ENCODE measurements around the gene KCNG1.

The KCNG1 gene

GRCh38 chr20:51014797-51015722 is 7.8 kb downstream of the KCNG1 start:
- DNase-seq (ENCODE audit: low read depth) = no peak
- no peak overlapping the region for H3K4me3 ChIP-seq (ENCODE audit: control insufficient read depth, low read depth, low read length)
- TF ChIP-seq CTCF (IDR thresholded peaks at IDR 0.05; ENCODE audit: control insufficient read depth, insufficient read depth, low read depth, low read length, missing control alignments) = peak; percentile 90

- no peak overlapping the region for H3K4me3 ChIP-seq (ENCODE audit: control insufficient read depth, low read depth, low read length)
- TF ChIP-seq CTCF (IDR thresholded peaks at IDR 0.05; ENCODE audit: control insufficient read depth, insufficient read depth, low read depth, low read length, missing control alignments) = no peak
- DNase-seq (ENCODE audit: low read depth) = no peak
Measured at GRCh38 chr20:51013577-51014330, 9.2 kb downstream of the KCNG1 start.

GRCh38 chr20:51012357-51012756 is 10.6 kb downstream of the KCNG1 start:
- no peak for DNase-seq (ENCODE audit: low read depth)
- no peak for TF ChIP-seq CTCF (IDR thresholded peaks at IDR 0.05; ENCODE audit: control insufficient read depth, insufficient read depth, low read depth, low read length, missing control alignments)
- H3K4me3 ChIP-seq (ENCODE audit: control insufficient read depth, low read depth, low read length) = no peak overlapping the region

- no peak for TF ChIP-seq CTCF (IDR thresholded peaks at IDR 0.05; ENCODE audit: control insufficient read depth, insufficient read depth, low read depth, low read length, missing control alignments)
- no peak overlapping the region for H3K4me3 ChIP-seq (ENCODE audit: control insufficient read depth, low read depth, low read length)
- no peak for DNase-seq (ENCODE audit: low read depth)
Measured at GRCh38 chr20:51011479-51011878, 11.4 kb downstream of the KCNG1 start.

- TF ChIP-seq CTCF (IDR thresholded peaks at IDR 0.05; ENCODE audit: control insufficient read depth, insufficient read depth, low read depth, low read length, missing control alignments) = no peak
- DNase-seq (ENCODE audit: low read depth) = no peak
- no peak overlapping the region for H3K4me3 ChIP-seq (ENCODE audit: control insufficient read depth, low read depth, low read length)
Measured at GRCh38 chr20:51010932-51011331, 12.0 kb downstream of the KCNG1 start.

GRCh38 chr20:51010043-51010365 is 12.9 kb downstream of the KCNG1 start:
- no peak for TF ChIP-seq CTCF (IDR thresholded peaks at IDR 0.05; ENCODE audit: control insufficient read depth, insufficient read depth, low read depth, low read length, missing control alignments)

More at GRCh38 chr20:51010043-51010365, 12.9 kb downstream of the KCNG1 start:
- no peak overlapping the region for H3K4me3 ChIP-seq (ENCODE audit: control insufficient read depth, low read depth, low read length)
- DNase-seq (ENCODE audit: low read depth) = no peak

Data from AG09309 (cell line).